Fibroblast of pulmonary artery (primary cell): ENCODE measurements around the gene CHAC1.
A peak's percentile ranks its signal among the peaks of the same experiment; 100 is the strongest.

Experiments used
- DNase-seq: peaks from one replicate; pipeline ENCODE4 v3.0.0-alpha.2; 2010; ENCODE audit warnings: low read depth
- H3K4me3 ChIP-seq: replicated peaks from 2 replicates; pipeline ENCODE4 v1.5.1; 2011; ENCODE audit warnings: low read depth, mild to moderate bottlenecking, control low read depth, low read length, moderate library complexity
- TF ChIP-seq, protein P1 (sequence below): IDR thresholded peaks from 2 replicates; pipeline ENCODE4 v1.5.1; 2011; ENCODE audit warnings: mild to moderate bottlenecking, control low read depth, low read length, inconsistent platforms; ENCODE audit errors: missing control alignments

The CHAC1 gene

GRCh38 chr15:40932649-40933516 is 20.4 kb upstream of the CHAC1 start:
- TF ChIP-seq, protein P1, sequence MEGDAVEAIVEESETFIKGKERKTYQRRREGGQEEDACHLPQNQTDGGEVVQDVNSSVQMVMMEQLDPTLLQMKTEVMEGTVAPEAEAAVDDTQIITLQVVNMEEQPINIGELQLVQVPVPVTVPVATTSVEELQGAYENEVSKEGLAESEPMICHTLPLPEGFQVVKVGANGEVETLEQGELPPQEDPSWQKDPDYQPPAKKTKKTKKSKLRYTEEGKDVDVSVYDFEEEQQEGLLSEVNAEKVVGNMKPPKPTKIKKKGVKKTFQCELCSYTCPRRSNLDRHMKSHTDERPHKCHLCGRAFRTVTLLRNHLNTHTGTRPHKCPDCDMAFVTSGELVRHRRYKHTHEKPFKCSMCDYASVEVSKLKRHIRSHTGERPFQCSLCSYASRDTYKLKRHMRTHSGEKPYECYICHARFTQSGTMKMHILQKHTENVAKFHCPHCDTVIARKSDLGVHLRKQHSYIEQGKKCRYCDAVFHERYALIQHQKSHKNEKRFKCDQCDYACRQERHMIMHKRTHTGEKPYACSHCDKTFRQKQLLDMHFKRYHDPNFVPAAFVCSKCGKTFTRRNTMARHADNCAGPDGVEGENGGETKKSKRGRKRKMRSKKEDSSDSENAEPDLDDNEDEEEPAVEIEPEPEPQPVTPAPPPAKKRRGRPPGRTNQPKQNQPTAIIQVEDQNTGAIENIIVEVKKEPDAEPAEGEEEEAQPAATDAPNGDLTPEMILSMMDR: no peak

DNA sequence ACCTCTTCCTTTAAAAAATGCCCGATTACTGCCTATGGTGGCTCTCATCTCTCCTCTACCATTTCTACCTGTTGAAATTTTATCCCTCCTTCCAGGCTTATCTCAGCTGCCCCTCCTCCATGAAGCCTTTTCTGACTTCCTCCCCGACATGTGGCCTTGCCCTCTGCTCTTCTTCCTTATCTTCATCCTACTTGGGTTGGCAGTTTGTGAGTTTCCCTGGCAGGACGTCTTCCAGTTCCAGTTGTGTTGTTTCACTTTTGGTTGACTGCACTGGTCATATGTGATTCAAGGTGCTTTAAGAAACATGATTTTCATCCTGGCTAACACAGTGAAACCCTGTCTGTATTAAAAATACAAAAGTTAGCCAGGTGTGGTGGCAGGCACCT is 19.8 kb upstream of the CHAC1 start:
- TF ChIP-seq, protein P1: no peak
- no peak overlapping the region for H3K4me3 ChIP-seq

More at GRCh38 chr15:40932649-40933516, 20.4 kb upstream of the CHAC1 start:
- no peak for DNase-seq
- no peak overlapping the region for H3K4me3 ChIP-seq

GRCh38 chr15:40934457-40934856 is 18.8 kb upstream of the CHAC1 start:
- TF ChIP-seq, protein P1: no peak
- DNase-seq: no peak
- H3K4me3 ChIP-seq: no peak overlapping the region

More for the DNA sequence above, 19.8 kb upstream of the CHAC1 start:
- no peak for DNase-seq

DNA sequence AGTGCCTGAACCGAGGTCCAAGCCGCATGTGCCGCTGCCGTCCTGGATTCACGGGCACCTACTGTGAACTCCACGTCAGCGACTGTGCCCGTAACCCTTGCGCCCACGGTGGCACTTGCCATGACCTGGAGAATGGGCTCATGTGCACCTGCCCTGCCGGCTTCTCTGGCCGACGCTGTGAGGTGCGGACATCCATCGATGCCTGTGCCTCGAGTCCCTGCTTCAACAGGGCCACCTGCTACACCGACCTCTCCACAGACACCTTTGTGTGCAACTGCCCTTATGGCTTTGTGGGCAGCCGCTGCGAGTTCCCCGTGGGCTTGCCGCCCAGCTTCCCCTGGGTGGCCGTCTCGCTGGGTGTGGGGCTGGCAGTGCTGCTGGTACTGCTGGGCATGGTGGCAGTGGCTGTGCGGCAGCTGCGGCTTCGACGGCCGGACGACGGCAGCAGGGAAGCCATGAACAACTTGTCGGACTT is 17.0 kb upstream of the CHAC1 start:
- no peak overlapping the region for H3K4me3 ChIP-seq
- no peak for DNase-seq
- TF ChIP-seq, protein P1: no peak

DNA sequence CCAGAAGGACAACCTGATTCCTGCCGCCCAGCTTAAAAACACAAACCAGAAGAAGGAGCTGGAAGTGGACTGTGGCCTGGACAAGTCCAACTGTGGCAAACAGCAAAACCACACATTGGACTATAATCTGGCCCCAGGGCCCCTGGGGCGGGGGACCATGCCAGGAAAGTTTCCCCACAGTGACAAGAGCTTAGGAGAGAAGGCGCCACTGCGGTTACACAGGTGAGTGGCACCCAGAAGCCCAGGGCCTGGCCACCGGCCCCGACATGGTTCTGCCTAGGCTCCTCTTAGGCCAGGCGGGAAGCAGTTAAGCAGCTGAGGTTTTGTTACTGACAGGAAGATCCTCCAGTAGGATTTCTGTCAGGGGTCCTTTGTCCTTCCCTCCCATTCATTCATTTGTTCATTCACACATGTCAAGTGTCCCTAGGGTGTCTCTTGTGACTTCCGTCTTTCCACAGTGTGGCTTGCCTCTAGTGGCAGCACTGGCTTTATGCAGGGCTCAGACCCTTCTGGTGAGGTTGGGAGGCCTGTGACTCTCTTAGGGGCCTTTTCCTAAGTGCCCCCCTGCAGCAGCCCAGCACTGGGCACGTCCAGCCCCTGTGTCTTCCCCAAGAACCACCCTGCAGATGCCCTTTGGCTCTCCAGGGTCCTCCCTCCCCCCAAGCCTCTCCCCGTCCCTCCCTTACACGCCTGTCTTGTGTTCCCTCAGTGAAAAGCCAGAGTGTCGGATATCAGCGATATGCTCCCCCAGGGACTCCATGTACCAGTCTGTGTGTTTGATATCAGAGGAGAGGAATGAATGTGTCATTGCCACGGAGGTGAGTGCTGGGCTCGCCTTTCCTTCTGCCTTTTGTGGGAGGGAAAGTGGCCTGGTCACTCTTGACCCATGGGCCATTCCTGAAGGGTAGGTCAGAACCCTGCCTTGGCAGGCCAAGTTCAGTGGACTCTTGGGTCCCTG is 16.3 kb upstream of the CHAC1 start:
- DNase-seq: peak; percentile 24
- H3K4me3 ChIP-seq: no peak overlapping the region
- TF ChIP-seq, protein P1: peak; percentile 6

DNA sequence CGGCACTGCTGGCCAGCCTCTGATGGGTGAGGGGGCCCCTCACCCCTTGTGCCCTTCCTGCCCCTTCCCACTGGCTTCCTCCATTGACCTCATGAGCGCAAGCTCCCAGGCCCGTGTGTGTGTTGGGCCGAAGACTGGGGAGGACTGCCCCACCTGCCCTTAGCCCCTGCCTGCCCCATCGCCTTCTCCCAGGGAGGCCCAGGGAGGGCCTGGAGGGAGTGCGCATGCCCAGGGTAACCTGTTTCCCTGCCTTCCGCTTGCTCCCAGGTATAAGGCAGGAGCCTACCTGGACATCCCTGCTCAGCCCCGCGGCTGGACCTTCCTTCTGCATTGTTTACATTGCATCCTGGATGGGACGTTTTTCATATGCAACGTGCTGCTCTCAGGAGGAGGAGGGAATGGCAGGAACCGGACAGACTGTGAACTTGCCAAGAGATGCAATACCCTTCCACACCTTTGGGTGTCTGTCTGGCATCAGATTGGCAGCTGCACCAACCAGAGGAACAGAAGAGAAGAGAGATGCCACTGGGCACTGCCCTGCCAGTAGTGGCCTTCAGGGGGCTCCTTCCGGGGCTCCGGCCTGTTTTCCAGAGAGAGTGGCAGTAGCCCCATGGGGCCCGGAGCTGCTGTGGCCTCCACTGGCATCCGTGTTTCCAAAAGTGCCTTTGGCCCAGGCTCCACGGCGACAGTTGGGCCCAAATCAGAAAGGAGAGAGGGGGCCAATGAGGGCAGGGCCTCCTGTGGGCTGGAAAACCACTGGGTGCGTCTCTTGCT is 15.3 kb upstream of the CHAC1 start:
- no peak overlapping the region for H3K4me3 ChIP-seq
- TF ChIP-seq, protein P1: peak; percentile 12
- DNase-seq: no peak
